ENCODE results near the gene DNAJB13.

The DNAJB13 gene

DNA sequence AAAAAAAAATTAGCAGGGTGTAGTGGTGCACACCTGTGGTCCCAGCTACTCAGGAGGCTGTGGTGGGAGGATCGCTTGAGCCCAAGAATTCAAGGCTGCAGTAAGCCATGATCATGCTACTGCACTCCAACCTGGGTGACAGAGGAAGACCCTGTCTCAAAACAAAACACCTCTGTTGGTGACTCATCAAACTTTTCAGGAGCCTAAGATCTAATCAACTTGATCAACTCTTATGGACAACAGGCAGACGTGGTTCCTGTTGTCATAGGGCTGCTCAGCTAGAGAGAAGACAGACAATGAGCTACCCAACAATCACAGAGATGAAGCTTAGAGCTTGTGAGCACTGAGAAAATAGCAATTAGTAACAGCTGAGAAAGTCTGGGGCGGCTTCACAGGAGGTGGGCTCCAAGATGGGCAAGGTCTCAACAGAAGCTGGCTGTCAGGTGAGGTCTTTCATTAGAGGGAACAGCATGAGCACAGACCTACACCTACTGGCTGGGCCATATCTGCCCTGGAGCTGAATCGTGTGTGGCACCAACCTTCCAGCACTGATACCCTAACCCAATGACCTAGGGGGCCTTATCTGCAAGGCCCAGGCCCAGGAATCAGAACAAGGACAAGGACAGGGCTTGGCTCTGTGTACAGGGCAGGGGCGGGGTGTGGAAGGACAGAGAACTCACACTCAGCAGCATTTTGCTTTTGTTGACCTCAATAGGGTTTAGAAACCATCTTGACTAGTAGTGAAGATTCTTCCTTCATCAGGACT, 65.3 kb downstream of the DNAJB13 start:
- DNase-seq (ENCODE audit: low spot score), result no peak

DNA sequence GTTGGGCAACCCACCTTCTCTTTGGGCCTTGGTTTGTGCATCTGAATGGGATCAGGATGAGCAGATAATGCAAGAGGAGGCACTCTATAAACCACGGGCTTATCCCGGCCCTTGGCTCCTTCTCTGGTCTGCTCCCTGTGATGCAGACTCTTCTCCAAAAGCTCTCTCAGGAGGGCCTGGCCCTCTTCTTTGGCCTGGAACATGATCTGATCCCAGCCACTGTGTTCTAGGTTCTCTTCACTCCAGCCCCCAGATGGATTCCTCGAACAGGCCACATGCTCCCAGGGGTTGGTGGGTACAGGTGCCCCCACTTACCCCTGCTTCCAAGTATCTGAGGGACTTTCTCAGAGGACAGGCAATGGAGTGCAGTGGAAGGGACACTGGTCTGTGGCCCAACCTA, 66.8 kb downstream of the DNAJB13 start:
- DNase-seq (ENCODE audit: low spot score), result no peak

DNA sequence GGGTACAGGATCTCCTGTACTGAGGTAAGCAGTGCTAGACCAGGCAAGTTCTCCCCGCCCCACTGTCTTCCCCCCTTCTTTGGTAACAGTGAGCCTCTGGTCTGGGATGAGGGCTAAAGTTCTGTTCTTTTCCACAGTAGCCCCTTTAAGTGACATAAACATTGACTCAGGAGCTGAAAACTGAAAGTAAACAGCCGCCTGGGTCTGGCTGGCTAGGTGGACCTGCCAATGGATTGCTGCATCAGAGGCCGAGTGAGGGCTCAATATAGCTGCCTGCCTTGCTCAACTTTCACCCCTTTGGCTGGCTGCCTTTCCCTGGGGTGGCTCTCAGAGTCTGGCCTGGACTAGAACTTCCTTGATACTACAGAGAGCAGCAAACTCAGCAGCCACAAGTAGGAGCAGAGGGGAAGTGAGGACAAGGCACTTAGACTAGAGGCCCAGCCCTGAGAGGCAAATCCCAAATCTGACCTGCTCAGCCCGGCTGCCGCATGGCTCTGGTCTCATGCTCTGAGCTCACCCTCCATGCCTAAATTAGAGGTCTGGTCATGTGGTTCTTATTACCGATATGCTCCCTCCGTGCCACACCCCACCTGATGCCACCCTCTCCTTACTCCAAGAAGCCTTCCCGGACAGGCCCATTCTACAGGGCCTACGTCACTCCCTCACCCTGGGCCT, 67.6 kb downstream of the DNAJB13 start:
- no peak for DNase-seq (ENCODE audit: low spot score)

DNA sequence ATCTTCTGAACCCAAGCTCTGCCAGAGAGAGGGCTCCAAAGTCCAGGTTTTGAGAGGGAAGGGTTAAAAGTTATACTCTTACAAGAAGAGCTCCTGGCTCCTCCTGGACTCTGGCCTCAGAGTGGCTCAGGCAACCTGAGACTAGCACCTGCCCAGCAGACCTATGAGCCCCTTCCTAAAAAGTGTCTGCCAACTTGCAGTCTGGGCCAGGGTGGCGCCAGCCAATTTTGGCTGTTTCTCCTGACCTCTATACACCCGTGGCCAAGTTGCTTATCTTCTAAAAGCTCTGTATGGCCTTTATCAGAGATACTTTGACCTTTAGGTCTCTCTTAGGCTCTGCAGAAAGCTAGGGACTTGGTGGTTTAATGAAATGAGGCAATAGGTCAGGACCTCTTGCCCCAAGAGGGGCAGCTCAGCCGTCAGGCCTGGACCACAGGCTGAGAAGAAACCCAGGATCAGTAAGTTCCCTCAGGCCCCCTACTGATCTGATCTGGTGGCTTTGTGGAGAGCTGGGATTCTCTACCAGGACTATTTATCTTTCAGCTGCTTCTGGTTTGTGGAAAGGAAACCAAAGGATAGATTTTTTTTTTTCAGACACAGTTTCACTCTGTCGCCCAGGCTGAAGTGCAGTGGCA, 68.4 kb downstream of the DNAJB13 start:
- DNase-seq (ENCODE audit: low spot score), result no peak

DNA sequence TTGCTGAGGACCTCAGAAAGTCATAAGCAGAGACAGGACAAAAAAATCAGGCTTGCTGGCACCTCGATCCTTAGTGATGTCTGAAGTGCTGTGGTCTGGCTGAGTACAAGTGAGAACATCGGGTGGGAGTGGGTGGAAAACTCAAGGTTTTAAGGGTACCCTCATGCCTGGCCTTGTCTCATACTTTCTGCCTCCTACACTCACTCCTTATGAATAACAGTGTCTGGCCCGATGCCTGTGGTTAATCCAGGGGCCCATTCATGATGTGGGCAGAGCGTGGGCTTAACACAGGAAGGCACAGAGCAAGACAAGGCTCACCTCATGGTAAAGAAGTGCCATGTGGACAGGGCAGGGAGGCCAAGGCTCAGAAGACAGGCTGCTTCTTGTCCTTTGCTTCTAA, 69.0 kb downstream of the DNAJB13 start:
- no peak for DNase-seq (ENCODE audit: low spot score)

Measured in RKO (cell line).